Stimulated activated CD4-positive, alpha-beta T cell treated with anti-CD3 and anti-CD28 coated beads, Interleukin-12 subunit alpha, Interleukin-12 subunit beta, amount 100 ng/mL, for 24 hours (primary cell): ENCODE data around the gene COPS8.
A peak's percentile ranks its signal among the peaks of the same experiment; 100 is the strongest.

Source experiments
- DNase-seq, 2 experiments: peaks; one replicate each; pipeline ENCODE4 v3.0.0-alpha.2; 2020; ENCODE audit warnings: low read depth in 2 of 2

Gene COPS8

GRCh38 chr2:237101118-237101979, 15.7 kb downstream of the COPS8 start:
- no peak for DNase-seq

- no peak for DNase-seq
These were observed 16.7 kb downstream of the COPS8 start for GRCh38 chr2:237102428-237102827.

GRCh38 chr2:237109421-237109934, 23.8 kb downstream of the COPS8 start:
- DNase-seq, result no peak

- no peak for DNase-seq
These were observed 27.5 kb downstream of the COPS8 start for GRCh38 chr2:237113026-237113795.

- DNase-seq, result no peak
These were observed 30.2 kb downstream of the COPS8 start for GRCh38 chr2:237115870-237116269.

- DNase-seq, result no peak
These were observed 30.7 kb downstream of the COPS8 start for GRCh38 chr2:237116431-237116830.

- DNase-seq, result no peak
These were observed 32.3 kb downstream of the COPS8 start for GRCh38 chr2:237118025-237118424.

- no peak for DNase-seq
These were observed 33.0 kb downstream of the COPS8 start for GRCh38 chr2:237118561-237119155.

GRCh38 chr2:237120916-237121315, 35.2 kb downstream of the COPS8 start:
- DNase-seq, result no peak

- no peak for DNase-seq
These were observed 35.6 kb downstream of the COPS8 start for GRCh38 chr2:237121321-237121720.

GRCh38 chr2:237122214-237122666, 36.6 kb downstream of the COPS8 start:
- peak; percentile 10 to 50 for DNase-seq

GRCh38 chr2:237124820-237125219, 39.1 kb downstream of the COPS8 start:
- DNase-seq, result no peak

GRCh38 chr2:237125967-237126366, 40.3 kb downstream of the COPS8 start:
- no peak for DNase-seq

- DNase-seq, result no peak
These were observed 41.0 kb downstream of the COPS8 start for GRCh38 chr2:237126519-237127174.

GRCh38 chr2:237128026-237128703, 42.5 kb downstream of the COPS8 start:
- peak in 1 of 2 experiments; percentile 34 for DNase-seq

GRCh38 chr2:237128845-237129592, 43.3 kb downstream of the COPS8 start:
- DNase-seq, result no peak

- no peak for DNase-seq
These were observed 44.1 kb downstream of the COPS8 start for GRCh38 chr2:237129625-237130263.

- DNase-seq, result no peak
These were observed 45.1 kb downstream of the COPS8 start for GRCh38 chr2:237130562-237131421.
